Measurements from ENCODE around the gene STX10. TPM values are rescaled to one million over a fixed set of nuclear protein-coding genes. Genes with fewer than 3 reads are reported as not detected.

The STX10 gene
- total RNA-seq, 1 donor from 2014 or later: 66.2 TPM

GRCh38 chr19:13127811-13128575 is 22.2 kb downstream of the STX10 start:
- intact Hi-C loops (cut with micrococcal nuclease): no loop called here
- Mint-ChIP-seq H3K27me3 (no peaks in the 10 kb centered on the region), H3K36me3 (ENCODE audit: low read depth) (peaks cover 35% of the 10 kb centered on the region), H3K4me1 (peaks cover 31% of the 10 kb centered on the region), H3K9me3 (no peaks in the 10 kb centered on the region), H3K4me3 (no peak overlapping the region), H3K27ac (no peak overlapping the region)
- DNase-seq: no peak

- Mint-ChIP-seq H3K36me3 (ENCODE audit: low read depth) (peaks cover 35% of the 10 kb centered on the region), H3K4me1 (peaks cover 29% of the 10 kb centered on the region), H3K9me3 (no peaks in the 10 kb centered on the region), H3K27me3 (no peaks in the 10 kb centered on the region), H3K4me3 (no peak overlapping the region), H3K27ac (no peak overlapping the region)
- DNase-seq: no peak
- intact Hi-C loops (cut with micrococcal nuclease): no loop called here
These were observed 23.1 kb downstream of the STX10 start for GRCh38 chr19:13127051-13127450.

- Mint-ChIP-seq H3K9me3 (no peaks in the 10 kb centered on the region), H3K27me3 (no peaks in the 10 kb centered on the region), H3K4me3 (no peak overlapping the region), H3K4me1 (peaks cover 33% of the 10 kb centered on the region), H3K27ac (peak overlapping the region; percentile 12), H3K36me3 (ENCODE audit: low read depth) (peaks cover 35% of the 10 kb centered on the region)
- intact Hi-C loops (cut with micrococcal nuclease): no loop called here
- DNase-seq: no peak
These were observed 26.9 kb downstream of the STX10 start for GRCh38 chr19:13122980-13123957.

GRCh38 chr19:13122275-13122878 is 27.8 kb downstream of the STX10 start:
- H3K4me3 Mint-ChIP-seq: peak overlapping the region; percentile 12
- DNase-seq: no peak
- peaks cover 38% of the 10 kb centered on the region for H3K36me3 Mint-ChIP-seq (ENCODE audit: low read depth)
- intact Hi-C loops (cut with micrococcal nuclease): no loop called here
- H3K9me3 Mint-ChIP-seq: no peaks in the 10 kb centered on the region
- H3K27me3 Mint-ChIP-seq: no peaks in the 10 kb centered on the region
- H3K4me1 Mint-ChIP-seq: peaks cover 27% of the 10 kb centered on the region
- peak overlapping the region; percentile 2 for H3K27ac Mint-ChIP-seq

GRCh38 chr19:13121551-13122274 is 28.5 kb downstream of the STX10 start:
- H3K27ac Mint-ChIP-seq: peak overlapping the region; percentile 2
- H3K36me3 Mint-ChIP-seq (ENCODE audit: low read depth): peaks cover 36% of the 10 kb centered on the region
- intact Hi-C loops (cut with micrococcal nuclease): no loop called here
- no peaks in the 10 kb centered on the region for H3K27me3 Mint-ChIP-seq
- peaks cover 30% of the 10 kb centered on the region for H3K4me1 Mint-ChIP-seq
- no peaks in the 10 kb centered on the region for H3K9me3 Mint-ChIP-seq
- DNase-seq: no peak
- H3K4me3 Mint-ChIP-seq: no peak overlapping the region

GRCh38 chr19:13120817-13121216 is 29.4 kb downstream of the STX10 start:
- Mint-ChIP-seq H3K36me3 (ENCODE audit: low read depth) (peaks cover 35% of the 10 kb centered on the region), H3K27ac (peak overlapping the region; percentile 48), H3K4me3 (no peak overlapping the region), H3K9me3 (no peaks in the 10 kb centered on the region), H3K4me1 (peaks cover 30% of the 10 kb centered on the region), H3K27me3 (no peaks in the 10 kb centered on the region)
- DNase-seq: no peak
- intact Hi-C loops (cut with micrococcal nuclease): no loop called here

- Mint-ChIP-seq H3K4me3 (peak overlapping the region; percentile 51), H3K9me3 (no peaks in the 10 kb centered on the region), H3K36me3 (ENCODE audit: low read depth) (peaks cover 41% of the 10 kb centered on the region), H3K27me3 (no peaks in the 10 kb centered on the region), H3K4me1 (peaks cover 36% of the 10 kb centered on the region), H3K27ac (no peak overlapping the region)
- intact Hi-C loops (cut with micrococcal nuclease): no loop called here
- no peak for DNase-seq
These were observed 30.1 kb downstream of the STX10 start for GRCh38 chr19:13120031-13120430.

GRCh38 chr19:13119627-13120026 is 30.5 kb downstream of the STX10 start:
- Mint-ChIP-seq H3K27ac (peak overlapping the region; percentile 87), H3K9me3 (no peaks in the 10 kb centered on the region), H3K4me1 (peaks cover 39% of the 10 kb centered on the region), H3K36me3 (ENCODE audit: low read depth) (peaks cover 40% of the 10 kb centered on the region), H3K4me3 (peak overlapping the region; percentile 85), H3K27me3 (no peaks in the 10 kb centered on the region)
- DNase-seq: no peak
- intact Hi-C loops (cut with micrococcal nuclease): no loop called here

GRCh38 chr19:13118424-13119193 is 31.6 kb downstream of the STX10 start:
- Mint-ChIP-seq H3K27me3 (no peaks in the 10 kb centered on the region), H3K4me1 (peaks cover 39% of the 10 kb centered on the region), H3K36me3 (ENCODE audit: low read depth) (peaks cover 44% of the 10 kb centered on the region), H3K27ac (peak overlapping the region; percentile 87), H3K4me3 (peak overlapping the region; percentile 85), H3K9me3 (no peaks in the 10 kb centered on the region)
- intact Hi-C loops (cut with micrococcal nuclease): loop anchor here (1.0 kb wide), 2 partner anchors 14 to 32 kb away; partner anchors contain the start of genes IER2 and STX10
- DNase-seq: peak; percentile 84

GRCh38 chr19:13117772-13118423 is 32.3 kb downstream of the STX10 start, which contains the start of gene NACC1:
Gene NACC1, plus strand, starts transcription at chr19:13118264. Its CDS starts 16,944 bp downstream, at chr19:13135208.
- Mint-ChIP-seq H3K4me3 (peak within 1 kb of the TSS; percentile 97), H3K9me3 (no peaks in the 10 kb centered on the region), H3K4me1 (peaks cover 39% of the 10 kb centered on the region), H3K27me3 (no peaks in the 10 kb centered on the region), H3K27ac (peak within 1 kb of the TSS; percentile 97), H3K36me3 (ENCODE audit: low read depth) (peaks cover 37% of the 10 kb centered on the region)
- peak; percentile 98 for DNase-seq
- intact Hi-C loops (cut with micrococcal nuclease): loop anchor here (1.0 kb wide), 2 partner anchors 14 to 32 kb away; partner anchors contain the start of genes IER2 and STX10

- peak overlapping the region; percentile 97 for H3K4me3 Mint-ChIP-seq
- H3K9me3 Mint-ChIP-seq: no peaks in the 10 kb centered on the region
- intact Hi-C loops (cut with micrococcal nuclease): no loop called here
- no peaks in the 10 kb centered on the region for H3K27me3 Mint-ChIP-seq
- no peak for DNase-seq
- H3K36me3 Mint-ChIP-seq (ENCODE audit: low read depth): peaks cover 38% of the 10 kb centered on the region
- peaks cover 33% of the 10 kb centered on the region for H3K4me1 Mint-ChIP-seq
- peak overlapping the region; percentile 97 for H3K27ac Mint-ChIP-seq
These were observed 32.9 kb downstream of the STX10 start for GRCh38 chr19:13117176-13117771.

All from activated CD4-positive, alpha-beta T cell treated with anti-CD3 and anti-CD28 coated beads, Interleukin-2, amount 10 ng/mL, durations not matched to agents 24 days and 14 days (primary cell).